K562 (cell line): Measurements from ENCODE around the gene KCNQ5. TPM values are rescaled to one million over a fixed set of nuclear protein-coding genes. Genes with fewer than 3 reads are reported as not detected.

Experiments used
- ATAC-seq: fragments of 200-7000 bp; cut with Tn5 transposase; 3 replicates; pipeline ENCODE4 v1.9.1; 2020; ENCODE audit warnings: moderate library complexity
- BruUV-seq: library from RNA; stranded (reverse); fragments of 400-500 nt; replicated peaks from 2 replicates; lab custom pipeline; 2021; lab: Mats Ljungman, UMichigan
- CTCF ChIA-PET: fragments of 300-600 bp; formaldehyde crosslinking; extraction: SDS; loops from one replicate; lab custom pipeline; 2021; ENCODE audit warnings: low intra/inter-chr PET ratio; lab: Yijun Ruan, JAX
- POLR2A ChIA-PET: fragments of 300-600, 350-650 bp; sonication (Branson Sonifier 250); formaldehyde crosslinking; extraction: SDS; loops from one replicate; lab custom pipeline; 2021; ENCODE audit warnings: antibody characterized with exemption, inconsistent platforms; lab: Yijun Ruan, JAX
- DNase-seq, 4 experiments: peaks; one replicate each; pipeline versions ENCODE4 v3.0.0 to v3.0.0-alpha.2; 2011 to 2018; ENCODE audit warnings: low spot score in 3 of 4, mixed read lengths in 3 of 4; ENCODE audit errors: extremely low read depth in 1 of 4
- FAIRE-seq: peaks from 2 replicates; lab custom pipeline; 2011; peaks lifted over from hg19 to GRCh38; lab: Jason Lieb, UNC
- H2AFZ ChIP-seq: 2 replicates; pipeline ENCODE4 v1.6.0; 2011; ENCODE audit warnings: low read depth, low read length, control low read depth, inconsistent platforms
- H3K27ac ChIP-seq: fragments of 200-600 bp; 3 replicates; pipeline ENCODE4 v1.8.0; 2011; ENCODE audit warnings: low read depth, mild to moderate bottlenecking, control low read depth, inconsistent platforms, low read length, moderate library complexity, mixed read lengths; ENCODE audit errors: extremely low read depth
- H3K27me3 ChIP-seq, 2 experiments: fragments of 300-600 bp in 1 of 2; 2 replicates in 1 of 2; 3 replicates in 1 of 2; pipeline versions ENCODE4 v1.6.0 to v1.8.0; 2011; ENCODE audit warnings: inconsistent platforms in 2 of 2, low read length in 2 of 2, mild to moderate bottlenecking in 1 of 2, mixed read lengths in 1 of 2, moderate library complexity in 1 of 2; ENCODE audit not compliant: control insufficient read depth in 2 of 2, insufficient read depth in 2 of 2
- H3K36me3 ChIP-seq: fragments of 300-600 bp; 3 replicates; pipeline ENCODE4 v1.8.0; 2011; ENCODE audit warnings: mild to moderate bottlenecking, low read length, inconsistent platforms; ENCODE audit not compliant: control insufficient read depth, insufficient read depth
- H3K4me1 ChIP-seq, 2 experiments: fragments of 200-600 bp in 1 of 2; replicated peaks in 1 of 2; 2 replicates in 1 of 2; 3 replicates in 1 of 2; pipeline versions ENCODE4 v1.5.1 to v1.8.0; 2011; ENCODE audit warnings: inconsistent platforms in 2 of 2, low read length in 2 of 2, mild to moderate bottlenecking in 1 of 2, mixed read lengths in 1 of 2, moderate library complexity in 1 of 2; ENCODE audit not compliant: control insufficient read depth in 2 of 2, insufficient read depth in 2 of 2
- H3K4me2 ChIP-seq: 2 replicates; pipeline ENCODE4 v1.6.1; 2011; ENCODE audit warnings: low read length, control low read depth, inconsistent platforms, mixed read lengths; ENCODE audit not compliant: insufficient read depth
- H3K4me3 ChIP-seq: fragments of 200-600 bp; sonication (generic), shearing (Covaris generic); 2 replicates; pipeline ENCODE4 v1.5.1; 2016; ENCODE audit warnings: control low read depth, inconsistent platforms
- H3K79me2 ChIP-seq: fragments of 200-600 bp; 3 replicates; pipeline ENCODE4 v1.8.0; 2011; ENCODE audit warnings: low read length, inconsistent platforms; ENCODE audit not compliant: control insufficient read depth, insufficient read depth
- H3K9ac ChIP-seq, 2 experiments: 2 replicates each; pipeline versions ENCODE4 v1.6.0 to v1.6.1; 2011; ENCODE audit warnings: low read depth in 2 of 2, low read length in 2 of 2, control low read depth in 1 of 2, inconsistent platforms in 1 of 2, mild to moderate bottlenecking in 1 of 2, mixed read lengths in 1 of 2; ENCODE audit not compliant: insufficient read depth in 1 of 2
- H3K9me1 ChIP-seq: one replicate; pipeline ENCODE4 v1.6.0; 2011; ENCODE audit warnings: inconsistent platforms, mild to moderate bottlenecking, low read length, moderate library complexity; ENCODE audit not compliant: control insufficient read depth, insufficient read depth
- H3K9me3 ChIP-seq: replicated peaks from 2 replicates; pipeline ENCODE4 v1.5.1; 2011; ENCODE audit warnings: low read depth, low read length, inconsistent platforms; ENCODE audit not compliant: control insufficient read depth, insufficient read depth
- H4K20me1 ChIP-seq: replicated peaks from 2 replicates; pipeline ENCODE4 v1.6.1; 2011; ENCODE audit warnings: low read length, inconsistent platforms, mixed read lengths; ENCODE audit not compliant: control insufficient read depth, insufficient read depth
- ARNT ChIP-seq, 2 experiments: fragments of 450-650 bp; IDR thresholded peaks; 2 replicates each; pipeline ENCODE4 v1.6.1; 2016; ENCODE audit warnings: mild to moderate bottlenecking in 1 of 2
- CHD2 ChIP-seq: IDR thresholded peaks from 2 replicates; pipeline ENCODE4 v1.6.1; 2011; ENCODE audit warnings: low read depth, low read length
- HDGF ChIP-seq: fragments of 450-650 bp; IDR thresholded peaks from 2 replicates; pipeline ENCODE4 v1.6.1; 2016
- KDM4B ChIP-seq, 2 experiments: fragments of 450-650 bp in 1 of 2; sonication (generic) in 1 of 2; IDR thresholded peaks; 2 replicates each; pipeline ENCODE4 v1.6.1; 2016 to 2017; ENCODE audit warnings: borderline replicate concordance in 2 of 2, antibody characterized with exemption in 1 of 2, low read depth in 1 of 2, mild to moderate bottlenecking in 1 of 2
- PREB ChIP-seq: sonication (generic); formaldehyde crosslinking; IDR thresholded peaks from 2 replicates; pipeline ENCODE4 v1.8.1; 2023; ENCODE audit warnings: mild to moderate bottlenecking, missing genetic modification reagents
- RBM22 ChIP-seq: fragments of 200-400 bp; formaldehyde crosslinking; IDR thresholded peaks from 2 replicates; pipeline ENCODE4 v1.6.1; 2018; ENCODE audit warnings: low read length, low read depth; ENCODE audit not compliant: poor library complexity, severe bottlenecking
- RBM25 ChIP-seq: fragments of 200-400 bp; formaldehyde crosslinking; IDR thresholded peaks from 2 replicates; pipeline ENCODE4 v1.6.1; 2018; ENCODE audit warnings: low read length, low read depth, moderate library complexity; ENCODE audit not compliant: severe bottlenecking
- TCF7L2 ChIP-seq: fragments of 150-350 bp; IDR thresholded peaks from 2 replicates; pipeline ENCODE4 v1.6.1; 2016; ENCODE audit warnings: low read depth, mild to moderate bottlenecking, low read length, moderate library complexity
- THRB ChIP-seq: fragments of 450-650 bp; formaldehyde crosslinking; conservative IDR thresholded peaks from 2 replicates; pipeline ENCODE4 v1.4.0; 2022; ENCODE audit warnings: mild to moderate bottlenecking, missing genetic modification characterization
- WGBS: fragments of 100-300 bp; shearing (Covaris generic); methylation state at CpG from one replicate; pipeline ENCODE4 v1.1.6; 2016; ENCODE audit warnings: low coverage, mixed read lengths; ENCODE audit not compliant: insufficient coverage; ENCODE audit errors: missing lambda C conversion rate; 5-methylcytosine and 5-hydroxymethylcytosine counted together
- in situ Hi-C: fragments of 300-500 bp; cut with MboI; formaldehyde crosslinking; loops from 4 replicates; pipeline ENCODE4 v1.15.0; 2018; ENCODE audit warnings: inconsistent platforms, mixed read lengths
- intact Hi-C: fragments of 100-400 bp; cut with micrococcal nuclease; formaldehyde crosslinking; loops from 2 replicates; pipeline ENCODE4 v1.14.2; 2022
- polyA plus RNA-seq, 8 experiments: library from polyadenylated mRNA; depleted of rRNA in 4 of 8; stranded (reverse) in 5 of 8; unstranded in 3 of 8; fragments of >200 nt; fragmentation: Nextera tagmentation in 2 of 8; fragmentation: Illumina TruSeq in 1 of 8; extraction: Ambion mirVana in 2 of 8; extraction: Trizol in 1 of 8; gene quantifications; 2 replicates each; pipeline versions ENCODE4 v1.2.1 to v1.2.3, GENCODE V29; 2011 to 2014; ENCODE audit warnings: inconsistent platforms in 1 of 8, missing spikeins in 1 of 8
- total RNA-seq, 7 experiments: library from RNA; depleted of rRNA in 6 of 7; stranded (reverse); fragments of >200 nt in 6 of 7; fragmentation: Illumina TruSeq in 2 of 7; extraction: Trizol in 2 of 7; gene quantifications; 2 replicates each; pipeline versions ENCODE4 v1.2.1 to v1.2.3, GENCODE V29; 2011 to 2021; ENCODE audit warnings: low replicate concordance in 1 of 7
- TF ChIP-seq, protein P1 (sequence below): fragments of 250-450 bp; sonication (Bioruptor Pico); IDR thresholded peaks from 2 replicates; pipeline ENCODE4 v1.8.0; 2021; ENCODE audit warnings: mild to moderate bottlenecking, moderate library complexity
- TF ChIP-seq, protein P2 (sequence below): fragments of 450-650 bp; formaldehyde crosslinking; IDR thresholded peaks from 2 replicates; pipeline ENCODE4 v1.4.0; 2020; ENCODE audit warnings: mild to moderate bottlenecking, mixed read lengths
- TF ChIP-seq, protein P3 (sequence below): sonication (generic); formaldehyde crosslinking; IDR thresholded peaks from 2 replicates; pipeline ENCODE4 v1.8.1; 2023; ENCODE audit warnings: mild to moderate bottlenecking, missing genetic modification reagents

KCNQ5 gene
- total and polyA plus RNA-seq, 9 of the 15 experiments (the other 6 are each of a cell fraction or from before 2014, with no cell fraction given), result 0.31 to 5.9 (median 2.6) TPM

DNA sequence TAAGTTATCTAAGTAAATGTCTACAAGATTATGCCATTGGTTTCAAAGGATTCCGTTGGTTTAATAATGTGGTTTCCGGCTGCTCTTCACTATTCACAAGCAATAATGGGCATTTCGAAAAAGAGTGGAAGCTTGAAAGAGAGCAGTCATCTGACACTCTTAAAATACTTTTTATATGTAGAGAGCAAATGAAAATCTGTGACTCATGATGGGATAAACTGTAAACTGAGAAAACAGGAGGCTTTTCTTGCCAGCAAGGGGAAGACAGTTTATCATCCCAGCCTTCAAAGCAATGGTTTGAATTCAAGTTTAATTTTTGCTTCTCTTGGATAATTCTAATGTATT, 457.7 kb downstream of the KCNQ5 start:
- ATAC-seq (no peak), DNase-seq (no peak), FAIRE-seq (no peak)
- H3K9ac ChIP-seq, result no peak overlapping the region
- no peaks in the 10 kb centered on the region for H4K20me1 ChIP-seq
- no peak overlapping the region for H3K4me2 ChIP-seq
- in situ Hi-C loops, result no loop called here
- TF ChIP-seq, protein P1, sequence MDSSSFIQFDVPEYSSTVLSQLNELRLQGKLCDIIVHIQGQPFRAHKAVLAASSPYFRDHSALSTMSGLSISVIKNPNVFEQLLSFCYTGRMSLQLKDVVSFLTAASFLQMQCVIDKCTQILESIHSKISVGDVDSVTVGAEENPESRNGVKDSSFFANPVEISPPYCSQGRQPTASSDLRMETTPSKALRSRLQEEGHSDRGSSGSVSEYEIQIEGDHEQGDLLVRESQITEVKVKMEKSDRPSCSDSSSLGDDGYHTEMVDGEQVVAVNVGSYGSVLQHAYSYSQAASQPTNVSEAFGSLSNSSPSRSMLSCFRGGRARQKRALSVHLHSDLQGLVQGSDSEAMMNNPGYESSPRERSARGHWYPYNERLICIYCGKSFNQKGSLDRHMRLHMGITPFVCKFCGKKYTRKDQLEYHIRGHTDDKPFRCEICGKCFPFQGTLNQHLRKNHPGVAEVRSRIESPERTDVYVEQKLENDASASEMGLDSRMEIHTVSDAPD, result no peak
- TF ChIP-seq, protein P2, sequence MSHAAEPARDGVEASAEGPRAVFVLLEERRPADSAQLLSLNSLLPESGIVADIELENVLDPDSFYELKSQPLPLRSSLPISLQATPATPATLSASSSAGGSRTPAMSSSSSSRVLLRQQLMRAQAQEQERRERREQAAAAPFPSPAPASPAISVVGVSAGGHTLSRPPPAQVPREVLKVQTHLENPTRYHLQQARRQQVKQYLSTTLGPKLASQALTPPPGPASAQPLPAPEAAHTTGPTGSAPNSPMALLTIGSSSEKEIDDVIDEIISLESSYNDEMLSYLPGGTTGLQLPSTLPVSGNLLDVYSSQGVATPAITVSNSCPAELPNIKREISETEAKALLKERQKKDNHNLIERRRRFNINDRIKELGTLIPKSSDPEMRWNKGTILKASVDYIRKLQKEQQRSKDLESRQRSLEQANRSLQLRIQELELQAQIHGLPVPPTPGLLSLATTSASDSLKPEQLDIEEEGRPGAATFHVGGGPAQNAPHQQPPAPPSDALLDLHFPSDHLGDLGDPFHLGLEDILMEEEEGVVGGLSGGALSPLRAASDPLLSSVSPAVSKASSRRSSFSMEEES (CRISPR knock-in tag), result no peak
- no peak for TF ChIP-seq RBM25
- TF ChIP-seq THRB (CRISPR knock-in tag), result no peak
- no peak for TF ChIP-seq CHD2
- TF ChIP-seq KDM4B (IDR thresholded peaks at IDR 0.05; ENCODE audit: borderline replicate concordance in 2 of 2, low read depth in 1 of 2), result no peak
- TF ChIP-seq HDGF, result no peak
- no peak for TF ChIP-seq PREB
- TF ChIP-seq RBM22, result no peak
- no peak for TF ChIP-seq ARNT (IDR thresholded peaks at IDR 0.05)
- TF ChIP-seq TCF7L2, result no peak
- TF ChIP-seq, protein P3, sequence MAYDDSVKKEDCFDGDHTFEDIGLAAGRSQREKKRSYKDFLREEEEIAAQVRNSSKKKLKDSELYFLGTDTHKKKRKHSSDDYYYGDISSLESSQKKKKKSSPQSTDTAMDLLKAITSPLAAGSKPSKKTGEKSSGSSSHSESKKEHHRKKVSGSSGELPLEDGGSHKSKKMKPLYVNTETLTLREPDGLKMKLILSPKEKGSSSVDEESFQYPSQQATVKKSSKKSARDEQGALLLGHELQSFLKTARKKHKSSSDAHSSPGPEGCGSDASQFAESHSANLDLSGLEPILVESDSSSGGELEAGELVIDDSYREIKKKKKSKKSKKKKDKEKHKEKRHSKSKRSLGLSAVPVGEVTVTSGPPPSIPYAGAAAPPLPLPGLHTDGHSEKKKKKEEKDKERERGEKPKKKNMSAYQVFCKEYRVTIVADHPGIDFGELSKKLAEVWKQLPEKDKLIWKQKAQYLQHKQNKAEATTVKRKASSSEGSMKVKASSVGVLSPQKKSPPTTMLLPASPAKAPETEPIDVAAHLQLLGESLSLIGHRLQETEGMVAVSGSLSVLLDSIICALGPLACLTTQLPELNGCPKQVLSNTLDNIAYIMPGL (CRISPR knock-in tag), result no peak
- intact Hi-C loops, result no loop called here
- no peak overlapping the region for H3K27ac ChIP-seq
- no peaks in the 10 kb centered on the region for H3K79me2 ChIP-seq
- H3K36me3 ChIP-seq, result no peaks in the 10 kb centered on the region
- CTCF ChIA-PET, result no interaction called here
- POLR2A ChIA-PET, result no interaction called here
- no peaks in the 10 kb centered on the region for H3K27me3 ChIP-seq
- no peak overlapping the region for H3K4me3 ChIP-seq
- H2AFZ ChIP-seq, result no peak overlapping the region
- H3K9me3 ChIP-seq, result no peaks in the 10 kb centered on the region
- no peaks in the 10 kb centered on the region for H3K4me1 ChIP-seq
- 20% methylated on average over 3 of the region's 3 CpGs for WGBS
- no TSS peak for BruUV-seq
- H3K9me1 ChIP-seq, result no peaks in the 10 kb centered on the region
